IMR-90 (cell line): ENCODE data around the gene SLC6A13. TPM values are rescaled to one million over a fixed set of nuclear protein-coding genes. Genes with fewer than 3 reads are reported as not detected.

Experiments
- ATAC-seq: fragments of 200-7000 bp; cut with Tn5 transposase; 2 replicates; pipeline ENCODE4 v1.9.1; 2020; ENCODE audit warnings: low read depth, mild to moderate bottlenecking, moderate library complexity
- BruUV-seq: library from RNA; stranded (reverse); fragments of 400-500 nt; replicated peaks from 2 replicates; lab custom pipeline; 2021; lab: Mats Ljungman, UMichigan
- CTCF ChIA-PET: fragments of 300-600 bp; formaldehyde crosslinking; extraction: SDS; loops from one replicate; lab custom pipeline; 2021; ENCODE audit warnings: antibody characterized with exemption; lab: Yijun Ruan, JAX
- POLR2A ChIA-PET: fragments of 300-600 bp; sonication (Branson Sonifier 250); formaldehyde crosslinking; loops from one replicate; lab custom pipeline; 2022; ENCODE audit warnings: antibody characterized with exemption; ENCODE audit not compliant: unreplicated experiment; lab: Charles Lee
- DNase-seq: peaks from one replicate; pipeline ENCODE4 v3.0.0; 2013
- H2AFZ ChIP-seq: replicated peaks from 2 replicates; pipeline ENCODE3; 2013; ENCODE audit warnings: low read length, mild to moderate bottlenecking; ENCODE audit not compliant: poor library complexity
- H2AK5ac ChIP-seq: 2 replicates; pipeline ENCODE4 v1.6.1; 2013; ENCODE audit warnings: low read depth, low read length, inconsistent platforms
- H2AK9ac ChIP-seq: replicated peaks from 2 replicates; pipeline ENCODE3; 2013; ENCODE audit warnings: mild to moderate bottlenecking, low read depth, low read length, moderate library complexity; ENCODE audit not compliant: poor library complexity
- H2BK120ac ChIP-seq: 2 replicates; pipeline ENCODE4 v1.6.1; 2013; ENCODE audit warnings: low read depth, low read length, inconsistent platforms
- H2BK15ac ChIP-seq: 3 replicates; pipeline ENCODE4 v1.6.1; 2013; ENCODE audit warnings: low read depth, low read length, inconsistent platforms
- H2BK20ac ChIP-seq: 2 replicates; pipeline ENCODE4 v1.6.1; 2013; ENCODE audit warnings: low read depth, mild to moderate bottlenecking, inconsistent platforms, low read length, moderate library complexity
- H2BK5ac ChIP-seq: 2 replicates; pipeline ENCODE4 v1.6.1; 2013; ENCODE audit warnings: mild to moderate bottlenecking, low read depth, low read length, inconsistent platforms; ENCODE audit not compliant: poor library complexity, severe bottlenecking
- H3K14ac ChIP-seq: replicated peaks from 2 replicates; pipeline ENCODE4 v1.6.1; 2013; ENCODE audit warnings: low read depth, low read length, inconsistent platforms
- H3K18ac ChIP-seq: 2 replicates; pipeline ENCODE4 v1.6.1; 2013; ENCODE audit warnings: low read depth, low read length, control low read depth
- H3K23ac ChIP-seq: 2 replicates; pipeline ENCODE4 v1.6.1; 2013; ENCODE audit warnings: low read depth, low read length, inconsistent platforms
- H3K27ac ChIP-seq: 2 replicates; pipeline ENCODE4 v1.5.1; 2013; ENCODE audit warnings: mild to moderate bottlenecking, control low read depth, low read length; ENCODE audit not compliant: insufficient read depth
- H3K27me3 ChIP-seq: 2 replicates; pipeline ENCODE4 v1.6.1; 2013; ENCODE audit warnings: low read length; ENCODE audit not compliant: control insufficient read depth, insufficient read depth
- H3K36me3 ChIP-seq: 2 replicates; pipeline ENCODE4 v1.6.1; 2013; ENCODE audit warnings: low read length, mixed read lengths; ENCODE audit not compliant: control insufficient read depth, insufficient read depth
- H3K4ac ChIP-seq: 2 replicates; pipeline ENCODE4 v1.6.1; 2013; ENCODE audit warnings: low read depth, low read length, inconsistent platforms
- H3K4me1 ChIP-seq: 2 replicates; pipeline ENCODE4 v1.6.1; 2013; ENCODE audit warnings: low read length, mixed read lengths; ENCODE audit not compliant: control insufficient read depth, insufficient read depth
- H3K4me2 ChIP-seq: 2 replicates; pipeline ENCODE4 v1.6.1; 2013; ENCODE audit warnings: low read depth, mild to moderate bottlenecking, control low read depth, low read length, moderate library complexity
- H3K4me3 ChIP-seq: 2 replicates; pipeline ENCODE4 v1.5.1; 2013; ENCODE audit warnings: low read depth, mild to moderate bottlenecking, control low read depth, low read length, moderate library complexity; ENCODE audit not compliant: insufficient read depth
- H3K56ac ChIP-seq: 2 replicates; pipeline ENCODE4 v1.6.1; 2013; ENCODE audit warnings: low read length, inconsistent platforms; ENCODE audit not compliant: insufficient read depth; ENCODE audit errors: extremely low read depth
- H3K79me1 ChIP-seq, 2 experiments: 2 replicates each; pipeline ENCODE4 v1.6.1; 2013; ENCODE audit warnings: low read length in 2 of 2, inconsistent platforms in 1 of 2, low read depth in 1 of 2
- H3K9ac ChIP-seq: 2 replicates; pipeline ENCODE4 v1.6.1; 2013; ENCODE audit warnings: low read depth, low read length, control low read depth
- H3K9me1 ChIP-seq: 2 replicates; pipeline ENCODE4 v1.6.1; 2013; ENCODE audit warnings: low read length, inconsistent platforms; ENCODE audit not compliant: insufficient read depth
- H3K9me3 ChIP-seq: 2 replicates; pipeline ENCODE4 v1.6.1; 2013; ENCODE audit warnings: low read length; ENCODE audit not compliant: control insufficient read depth, insufficient read depth
- H4K20me1 ChIP-seq: 2 replicates; pipeline ENCODE4 v1.6.1; 2013; ENCODE audit warnings: low read length, inconsistent platforms; ENCODE audit not compliant: insufficient read depth
- H4K5ac ChIP-seq: 2 replicates; pipeline ENCODE4 v1.6.1; 2013; ENCODE audit warnings: mild to moderate bottlenecking, low read depth, low read length, control low read depth
- H4K8ac ChIP-seq, 2 experiments: 2 replicates each; pipeline ENCODE4 v1.6.1; 2013; ENCODE audit warnings: low read depth in 2 of 2, low read length in 2 of 2, control low read depth in 1 of 2, inconsistent platforms in 1 of 2
- H4K91ac ChIP-seq: 2 replicates; pipeline ENCODE4 v1.6.1; 2013; ENCODE audit warnings: low read depth, low read length, inconsistent platforms; ENCODE audit not compliant: insufficient read depth
- NFE2L2 ChIP-seq: fragments of 150-350 bp; IDR thresholded peaks from 2 replicates; pipeline ENCODE4 v1.6.1; 2016; ENCODE audit warnings: low read depth, mild to moderate bottlenecking, low read length
- RAD21 ChIP-seq: IDR thresholded peaks from 2 replicates; pipeline ENCODE4 v1.6.1; 2012; ENCODE audit warnings: low read length, improper control_type of control experiment
- RCOR1 ChIP-seq: IDR thresholded peaks from 2 replicates; pipeline ENCODE4 v1.6.1; 2012; ENCODE audit warnings: mild to moderate bottlenecking, low read length, improper control_type of control experiment; ENCODE audit not compliant: insufficient replicate concordance
- RFX5 ChIP-seq: IDR thresholded peaks from 2 replicates; pipeline ENCODE4 v1.8.0; 2012; ENCODE audit warnings: low read depth, mild to moderate bottlenecking, low read length, moderate library complexity
- WGBS, 2 experiments: methylation state at CpG; one replicate each; pipeline versions ENCODE4 v1.1.5 to v1.1.7; 2013; ENCODE audit warnings: missing lambda C conversion rate in 2 of 2; ENCODE audit not compliant: insufficient read length in 1 of 2; ENCODE audit errors: extremely low coverage in 2 of 2; 5-methylcytosine and 5-hydroxymethylcytosine counted together
- dilution Hi-C: fragments of 300-500 bp; cut with HindIII; formaldehyde crosslinking; loops from one replicate; pipeline ENCODE4 v1.14.3; 2018; ENCODE audit warnings: low sequenced_read_pairs; ENCODE audit not compliant: unreplicated experiment
- in situ Hi-C: fragments of 300-500 bp; cut with MboI; formaldehyde crosslinking; loops from 3 replicates; pipeline ENCODE4 v1.14.3; 2019; ENCODE audit warnings: low sequenced_read_pairs, inconsistent platforms, mixed read lengths
- intact Hi-C: fragments of 100-400 bp; cut with micrococcal nuclease; formaldehyde crosslinking; loops from 2 replicates; pipeline ENCODE4 v1.10.0; 2022
- polyA plus RNA-seq, 3 experiments: library from polyadenylated mRNA; depleted of rRNA; stranded (reverse); fragments of >200 nt; gene quantifications; 2 replicates each; pipeline ENCODE4 v1.2.3, GENCODE V29; 2012; ENCODE audit warnings: low replicate concordance in 1 of 3
- total RNA-seq: library from RNA; depleted of rRNA; stranded (reverse); fragments of >200 nt; gene quantifications from 2 replicates; pipeline ENCODE4 v1.2.3, GENCODE V29; 2012

Gene SLC6A13
- total and polyA plus RNA-seq, 2 of the 4 experiments (the other 2 are of a cell fraction) = under 0.01 to 0.10 TPM

DNA sequence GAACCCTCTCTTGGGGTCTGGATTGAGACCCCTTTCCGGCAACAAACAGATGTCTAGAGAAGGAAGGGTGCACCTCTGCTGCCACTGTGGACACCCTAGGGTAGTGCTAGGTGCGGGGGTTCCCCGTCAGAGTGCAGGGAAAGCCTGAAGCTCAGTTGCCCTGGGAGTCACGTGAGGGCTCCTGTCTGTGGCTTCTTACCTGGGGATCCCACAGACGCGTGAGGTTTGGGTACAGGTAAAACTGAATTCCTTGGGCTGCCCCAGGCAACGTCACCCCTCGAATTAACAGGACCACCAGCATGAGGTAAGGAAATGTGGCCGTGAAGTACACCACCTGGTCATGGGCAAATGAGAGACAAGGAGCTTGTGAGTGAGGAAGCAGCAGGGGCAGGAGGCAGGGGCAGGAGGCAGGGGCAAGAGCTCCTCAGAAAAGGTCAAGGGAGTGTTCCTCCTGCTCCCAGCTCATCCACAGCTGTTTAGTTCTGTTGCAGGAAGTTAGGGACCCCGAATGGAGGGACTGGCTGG is 27.7 kb downstream of the SLC6A13 start:
- Histone ChIP-seq H2AK9ac (no peak overlapping the region), H3K79me1 (no peaks in the 10 kb centered on the region), H3K9ac (no peak overlapping the region), H2BK15ac (no peak overlapping the region), H2BK20ac (no peak overlapping the region), H3K27me3 (peaks cover 43% of the 10 kb centered on the region), H3K14ac (no peak overlapping the region), H2AFZ (no peak overlapping the region), H3K9me1 (no peaks in the 10 kb centered on the region), H4K91ac (no peak overlapping the region), H3K4me1 (no peaks in the 10 kb centered on the region), H2BK5ac (no peak overlapping the region), H3K4ac (no peak overlapping the region), H3K56ac (no peak overlapping the region), H3K4me3 (no peak overlapping the region), H3K23ac (no peak overlapping the region), H2BK120ac (no peak overlapping the region), H3K18ac (no peak overlapping the region), H3K36me3 (no peaks in the 10 kb centered on the region), H3K9me3 (peaks cover 18% of the 10 kb centered on the region), H3K27ac (no peak overlapping the region), H4K5ac (no peak overlapping the region), H2AK5ac (no peak overlapping the region), H4K20me1 (no peaks in the 10 kb centered on the region), H4K8ac (no peak overlapping the region), H3K4me2 (no peak overlapping the region)
- ATAC-seq (no peak), DNase-seq (no peak)
- in situ Hi-C loops = no loop called here
- POLR2A ChIA-PET = no interaction called here
- TF ChIP-seq NFE2L2 (no peak), RCOR1 (no peak), RFX5 (no peak), RAD21 (no peak)
- dilution Hi-C loops = no loop called here
- BruUV-seq = no TSS peak
- CTCF ChIA-PET = no interaction called here
- intact Hi-C loops = no loop called here
- 88% methylated on average over 3 of the region's 10 CpGs; no CpG with 5 or more reads in 1 of the 2 experiments for whole genome bisulfite sequencing, 2 experiments
